Natural killer cell treated with Interleukin-12 subunit alpha and Interleukin-12 subunit beta and Interleukin-15 and Interleukin-18, amount 100 ng/mL, for 72 hours (primary cell): Measurements from ENCODE around the gene UROC1. TPM values are rescaled to one million over a fixed set of nuclear protein-coding genes. Genes with fewer than 3 reads are reported as not detected.

Experiments
- ATAC-seq, 2 donors: fragments of 150-1000 bp; cut with Tn5 transposase in 1 of 2; sonication (Bioruptor Pico), chemical (Tn5 transposase) in 1 of 2; 2 replicates each; pipeline ENCODE4 v1.10.0; 2021
- DNase-seq: peaks from one replicate; pipeline ENCODE4 v3.0.0; 2022; ENCODE audit warnings: low spot score
- H3K27ac Mint-ChIP-seq, 2 donors: 1 replicate in 1 of 2; 2 replicates in 1 of 2; pipeline ENCODE4 v1.8.0; 2022; ENCODE audit warnings: mixed read lengths in 2 of 2, mild to moderate bottlenecking in 1 of 2, moderate library complexity in 1 of 2
- H3K27me3 Mint-ChIP-seq, 2 donors: 1 replicate in 1 of 2; 2 replicates in 1 of 2; pipeline ENCODE4 v1.8.0; 2022; ENCODE audit warnings: mixed read lengths in 2 of 2
- H3K36me3 Mint-ChIP-seq: one replicate; pipeline ENCODE4 v1.8.0; 2022; ENCODE audit warnings: mixed read lengths
- H3K4me1 Mint-ChIP-seq, 2 donors: 1 replicate in 1 of 2; 2 replicates in 1 of 2; pipeline ENCODE4 v1.8.0; 2022; ENCODE audit warnings: low read depth in 2 of 2, mixed read lengths in 2 of 2, mild to moderate bottlenecking in 1 of 2
- H3K4me3 Mint-ChIP-seq: one replicate; pipeline ENCODE4 v1.8.0; 2022; ENCODE audit warnings: mixed read lengths
- H3K9me3 Mint-ChIP-seq: 2 replicates; pipeline ENCODE4 v1.8.0; 2022; ENCODE audit warnings: mixed read lengths
- total RNA-seq, 2 donors: library from RNA; stranded (reverse); gene quantifications; one replicate each; pipeline ENCODE4 v1.2.3, GENCODE V29; 2022

UROC1 gene
- total RNA-seq, 2 donors from 2014 or later = not detected

- Mint-ChIP-seq H3K4me1 (no peaks in the 10 kb centered on the region), H3K4me3 (no peak overlapping the region), H3K36me3 (no peaks in the 10 kb centered on the region), H3K27me3 (peaks cover 0 to 3% of the 10 kb centered on the region in 2 donors), H3K27ac (no peak overlapping the region), H3K9me3 (no peaks in the 10 kb centered on the region)
- DNase-seq = no peak
- ATAC-seq = no peak
Observed at GRCh38 chr3:126512026-126512425, 5.5 kb downstream of the UROC1 start.

- Mint-ChIP-seq H3K4me3 (no peak overlapping the region), H3K4me1 (no peaks in the 10 kb centered on the region), H3K27ac (no peak overlapping the region), H3K36me3 (no peaks in the 10 kb centered on the region), H3K27me3 (peaks cover 0 to under 1% of the 10 kb centered on the region in 2 donors), H3K9me3 (no peaks in the 10 kb centered on the region)
- ATAC-seq (no peak), DNase-seq (no peak)
Observed at GRCh38 chr3:126511291-126511690, 6.3 kb downstream of the UROC1 start.

- Mint-ChIP-seq H3K4me1 (no peaks in the 10 kb centered on the region), H3K4me3 (no peak overlapping the region), H3K27ac (no peak overlapping the region), H3K36me3 (no peaks in the 10 kb centered on the region), H3K27me3 (peaks cover 0 to 3% of the 10 kb centered on the region in 2 donors), H3K9me3 (no peaks in the 10 kb centered on the region)
- ATAC-seq (peak; percentile 13 to 21), DNase-seq (no peak)
Observed at GRCh38 chr3:126510308-126510910, 7.2 kb downstream of the UROC1 start.

- DNase-seq (no peak), ATAC-seq (no peak)
- no peak overlapping the region for H3K27ac Mint-ChIP-seq
- H3K4me1 Mint-ChIP-seq = no peaks in the 10 kb centered on the region
- peaks cover 5 to 8% of the 10 kb centered on the region in 2 donors for H3K27me3 Mint-ChIP-seq
- no peaks in the 10 kb centered on the region for H3K9me3 Mint-ChIP-seq
- no peaks in the 10 kb centered on the region for H3K36me3 Mint-ChIP-seq
- H3K4me3 Mint-ChIP-seq = no peak overlapping the region
Observed at GRCh38 chr3:126509597-126510307, 7.8 kb downstream of the UROC1 start.

- Mint-ChIP-seq H3K27me3 (peaks cover 5 to 8% of the 10 kb centered on the region in 2 donors), H3K9me3 (no peaks in the 10 kb centered on the region), H3K36me3 (no peaks in the 10 kb centered on the region), H3K4me3 (no peak overlapping the region), H3K27ac (no peak overlapping the region), H3K4me1 (no peaks in the 10 kb centered on the region)
- no peak for DNase-seq
- ATAC-seq = no peak
Observed at GRCh38 chr3:126508564-126508964, 9.0 kb downstream of the UROC1 start.

GRCh38 chr3:126507886-126508285 is 9.7 kb downstream of the UROC1 start:
- H3K27ac Mint-ChIP-seq = no peak overlapping the region
- no peaks in the 10 kb centered on the region for H3K4me1 Mint-ChIP-seq
- DNase-seq = no peak
- peaks cover 5 to 8% of the 10 kb centered on the region in 2 donors for H3K27me3 Mint-ChIP-seq
- ATAC-seq = no peak
- no peak overlapping the region for H3K4me3 Mint-ChIP-seq
- no peaks in the 10 kb centered on the region for H3K36me3 Mint-ChIP-seq
- H3K9me3 Mint-ChIP-seq = no peaks in the 10 kb centered on the region

- Mint-ChIP-seq H3K36me3 (no peaks in the 10 kb centered on the region), H3K4me1 (no peaks in the 10 kb centered on the region), H3K4me3 (no peak overlapping the region), H3K9me3 (no peaks in the 10 kb centered on the region), H3K27me3 (peaks cover 5 to 8% of the 10 kb centered on the region in 2 donors), H3K27ac (no peak overlapping the region)
- ATAC-seq (no peak), DNase-seq (no peak)
Observed at GRCh38 chr3:126503701-126504100, 13.9 kb downstream of the UROC1 start.

GRCh38 chr3:126502656-126503055 is 14.9 kb downstream of the UROC1 start:
- no peak overlapping the region for H3K4me3 Mint-ChIP-seq
- ATAC-seq = no peak

GRCh38 chr3:126501736-126502135 is 15.8 kb downstream of the UROC1 start:
- no peak overlapping the region for H3K4me3 Mint-ChIP-seq
- DNase-seq (no peak), ATAC-seq (no peak)
- no peak overlapping the region for H3K27ac Mint-ChIP-seq
- peaks cover 5 to 8% of the 10 kb centered on the region in 2 donors for H3K27me3 Mint-ChIP-seq
- H3K4me1 Mint-ChIP-seq = peaks cover 0 to 6% of the 10 kb centered on the region in 2 donors
- no peaks in the 10 kb centered on the region for H3K36me3 Mint-ChIP-seq
- H3K9me3 Mint-ChIP-seq = no peaks in the 10 kb centered on the region

More at GRCh38 chr3:126502656-126503055, 14.9 kb downstream of the UROC1 start:
- no peak for DNase-seq
- Mint-ChIP-seq H3K4me1 (no peaks in the 10 kb centered on the region), H3K27me3 (peaks cover 5 to 8% of the 10 kb centered on the region in 2 donors), H3K27ac (no peak overlapping the region), H3K36me3 (no peaks in the 10 kb centered on the region), H3K9me3 (no peaks in the 10 kb centered on the region)

- no peak overlapping the region for H3K27ac Mint-ChIP-seq
- ATAC-seq (no peak), DNase-seq (no peak)
- peaks cover 0 to 6% of the 10 kb centered on the region in 2 donors for H3K4me1 Mint-ChIP-seq
- peaks cover 5 to 6% of the 10 kb centered on the region in 2 donors for H3K27me3 Mint-ChIP-seq
- no peak overlapping the region for H3K4me3 Mint-ChIP-seq
- H3K9me3 Mint-ChIP-seq = no peaks in the 10 kb centered on the region
- no peaks in the 10 kb centered on the region for H3K36me3 Mint-ChIP-seq
Observed at GRCh38 chr3:126501054-126501453, 16.5 kb downstream of the UROC1 start.

- Mint-ChIP-seq H3K4me1 (peaks cover 0 to 6% of the 10 kb centered on the region in 2 donors), H3K36me3 (no peaks in the 10 kb centered on the region)
- no peak for DNase-seq
Observed at GRCh38 chr3:126500016-126500415, 17.6 kb downstream of the UROC1 start.

GRCh38 chr3:126499401-126499800 is 18.2 kb downstream of the UROC1 start:
- H3K27ac Mint-ChIP-seq = no peak overlapping the region
- no peaks in the 10 kb centered on the region for H3K27me3 Mint-ChIP-seq
- no peak for DNase-seq
- no peak overlapping the region for H3K4me3 Mint-ChIP-seq
- peaks cover 0 to 6% of the 10 kb centered on the region in 2 donors for H3K4me1 Mint-ChIP-seq
- no peaks in the 10 kb centered on the region for H3K36me3 Mint-ChIP-seq
- no peak for ATAC-seq
- H3K9me3 Mint-ChIP-seq = no peaks in the 10 kb centered on the region

More at GRCh38 chr3:126500016-126500415, 17.6 kb downstream of the UROC1 start:
- no peak for ATAC-seq
- no peaks in the 10 kb centered on the region for H3K9me3 Mint-ChIP-seq
- H3K27me3 Mint-ChIP-seq = peaks cover 2% of the 10 kb centered on the region in 2 donors
- H3K27ac Mint-ChIP-seq = no peak overlapping the region
- H3K4me3 Mint-ChIP-seq = no peak overlapping the region

GRCh38 chr3:126498929-126499328 is 18.6 kb downstream of the UROC1 start:
- ATAC-seq = no peak
- DNase-seq = no peak
- Mint-ChIP-seq H3K9me3 (no peaks in the 10 kb centered on the region), H3K27ac (no peak overlapping the region), H3K36me3 (no peaks in the 10 kb centered on the region), H3K4me1 (peaks cover 0 to 6% of the 10 kb centered on the region in 2 donors), H3K27me3 (no peaks in the 10 kb centered on the region), H3K4me3 (no peak overlapping the region)

GRCh38 chr3:126498461-126498860 is 19.1 kb downstream of the UROC1 start:
- Mint-ChIP-seq H3K4me1 (peaks cover 0 to 6% of the 10 kb centered on the region in 2 donors), H3K4me3 (no peak overlapping the region), H3K27me3 (no peaks in the 10 kb centered on the region), H3K36me3 (no peaks in the 10 kb centered on the region), H3K9me3 (no peaks in the 10 kb centered on the region), H3K27ac (no peak overlapping the region)
- ATAC-seq (no peak), DNase-seq (no peak)
